Measurements from ENCODE around the gene BMP4. TPM values are rescaled to one million over a fixed set of nuclear protein-coding genes. Genes with fewer than 3 reads are reported as not detected.

BMP4 gene
- total and polyA plus RNA-seq, 11 donors, result 3.1 to 18.4 (median 5.8) TPM

DNA sequence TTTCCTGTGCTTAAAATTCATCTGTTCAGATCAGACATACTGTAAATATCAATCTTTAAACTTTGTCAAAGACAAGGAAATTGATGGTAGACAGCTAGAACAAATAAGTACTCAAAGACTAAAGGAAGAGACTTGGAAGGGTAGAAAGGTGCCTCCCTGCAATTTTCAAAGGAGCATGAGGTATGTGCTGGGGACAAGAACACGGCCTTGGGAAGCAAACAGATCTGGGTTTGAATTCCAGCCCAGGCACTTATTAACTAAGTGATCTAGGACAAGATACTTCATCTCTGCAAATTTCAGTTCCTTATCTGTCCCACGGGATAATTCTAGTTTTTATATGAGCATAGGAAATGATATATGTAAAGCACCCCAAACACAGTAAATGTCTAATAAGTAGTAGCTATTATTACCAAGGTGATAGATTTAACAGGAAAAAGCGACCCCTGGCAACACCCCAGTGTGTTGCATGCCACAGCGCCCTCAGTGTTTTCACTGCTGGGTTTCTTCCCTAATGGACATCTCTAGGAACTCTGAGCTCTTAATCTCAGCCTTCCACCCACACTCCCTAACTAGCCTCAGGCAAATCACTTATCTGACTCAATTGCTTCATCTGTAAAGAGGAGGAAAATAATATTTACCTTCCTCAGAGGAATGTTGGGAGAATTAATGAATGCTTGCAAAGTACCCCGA is 44.7 kb upstream of the BMP4 start:
- H3K4me1 ChIP-seq, result peaks cover 0 to 3% (median 0%) of the 10 kb centered on the region in 12 donors
- no peak overlapping the region for H3K27ac ChIP-seq
- intact Hi-C loops (cut with DNase I), result no loop called here
- no peak for DNase-seq
- TF ChIP-seq POLR2A (IDR thresholded peaks at IDR 0.05), result no peak
- TF ChIP-seq, protein P1, sequence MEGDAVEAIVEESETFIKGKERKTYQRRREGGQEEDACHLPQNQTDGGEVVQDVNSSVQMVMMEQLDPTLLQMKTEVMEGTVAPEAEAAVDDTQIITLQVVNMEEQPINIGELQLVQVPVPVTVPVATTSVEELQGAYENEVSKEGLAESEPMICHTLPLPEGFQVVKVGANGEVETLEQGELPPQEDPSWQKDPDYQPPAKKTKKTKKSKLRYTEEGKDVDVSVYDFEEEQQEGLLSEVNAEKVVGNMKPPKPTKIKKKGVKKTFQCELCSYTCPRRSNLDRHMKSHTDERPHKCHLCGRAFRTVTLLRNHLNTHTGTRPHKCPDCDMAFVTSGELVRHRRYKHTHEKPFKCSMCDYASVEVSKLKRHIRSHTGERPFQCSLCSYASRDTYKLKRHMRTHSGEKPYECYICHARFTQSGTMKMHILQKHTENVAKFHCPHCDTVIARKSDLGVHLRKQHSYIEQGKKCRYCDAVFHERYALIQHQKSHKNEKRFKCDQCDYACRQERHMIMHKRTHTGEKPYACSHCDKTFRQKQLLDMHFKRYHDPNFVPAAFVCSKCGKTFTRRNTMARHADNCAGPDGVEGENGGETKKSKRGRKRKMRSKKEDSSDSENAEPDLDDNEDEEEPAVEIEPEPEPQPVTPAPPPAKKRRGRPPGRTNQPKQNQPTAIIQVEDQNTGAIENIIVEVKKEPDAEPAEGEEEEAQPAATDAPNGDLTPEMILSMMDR (IDR thresholded peaks at IDR 0.05), result peak in 1 of 12 donors; percentile 16
- H3K36me3 ChIP-seq, result no peaks in the 10 kb centered on the region
- 70 to 77% (median 75%) methylated on average over 5 of the region's 5 CpGs for WGBS, 4 donors
- ATAC-seq, result no peak
- H3K27me3 ChIP-seq, result no peaks in the 10 kb centered on the region
- peaks cover 0 to 5% (median 0%) of the 10 kb centered on the region in 12 donors for H3K9me3 ChIP-seq
- H3K4me3 ChIP-seq, result no peak overlapping the region

DNA sequence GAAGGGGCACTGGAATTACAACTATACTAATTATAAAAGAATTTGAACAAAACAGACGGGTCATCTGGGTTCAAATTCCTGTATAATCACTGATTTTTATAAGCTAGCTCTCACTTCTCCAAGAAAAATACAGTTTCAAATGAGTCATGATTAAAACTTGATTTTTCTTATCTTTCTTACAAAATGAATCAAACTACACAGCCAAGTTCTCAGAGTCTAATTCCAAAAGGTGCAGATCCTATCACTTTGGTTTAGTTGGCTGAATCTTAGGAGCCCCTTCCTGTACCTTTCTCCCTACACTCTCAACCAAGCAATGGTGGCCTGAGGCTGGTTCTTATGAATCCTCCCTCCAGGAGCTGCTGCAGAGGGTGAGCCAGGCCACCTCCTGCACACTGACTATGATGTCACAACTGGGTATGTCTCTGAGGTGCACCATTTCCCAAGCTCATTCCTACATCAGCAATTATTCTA is 43.8 kb upstream of the BMP4 start:
- H3K4me1 ChIP-seq, result peaks cover 0 to 3% (median 0%) of the 10 kb centered on the region in 12 donors
- H3K36me3 ChIP-seq, result no peaks in the 10 kb centered on the region
- intact Hi-C loops (cut with DNase I), result no loop called here
- no peaks in the 10 kb centered on the region for H3K9me3 ChIP-seq
- no peak for TF ChIP-seq POLR2A (IDR thresholded peaks at IDR 0.05)
- TF ChIP-seq, protein P1 (IDR thresholded peaks at IDR 0.05), result no peak
- no peak overlapping the region for H3K4me3 ChIP-seq
- H3K27ac ChIP-seq, result no peak overlapping the region
- no peak for DNase-seq
- WGBS, 4 donors, result 82 to 88% (median 84%) methylated on average over 1 of the region's 1 CpG
- H3K27me3 ChIP-seq, result no peaks in the 10 kb centered on the region
- ATAC-seq, result no peak

DNA sequence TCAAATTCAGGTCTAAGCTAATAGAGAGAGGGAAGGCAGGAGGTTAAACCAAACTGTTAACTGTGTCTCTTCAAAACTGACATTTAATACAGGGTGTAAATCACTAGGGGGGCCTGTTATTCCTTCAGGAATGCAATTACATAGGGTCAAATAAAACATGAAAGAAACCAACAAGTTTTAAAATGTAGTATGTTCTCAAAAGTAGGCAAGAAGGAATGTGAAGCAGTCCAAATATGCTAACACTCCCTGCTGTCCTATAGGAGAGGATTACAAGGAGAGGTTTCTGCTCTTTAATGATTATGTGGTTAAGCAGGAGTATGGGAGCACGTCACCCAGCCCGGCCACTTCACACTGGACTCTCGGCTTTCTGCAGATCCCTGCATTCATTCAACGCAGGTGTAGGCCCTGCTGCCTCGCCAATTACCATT is 42.5 kb upstream of the BMP4 start:
- H3K27ac ChIP-seq, result no peak overlapping the region
- H3K27me3 ChIP-seq, result no peaks in the 10 kb centered on the region
- TF ChIP-seq, protein P1 (IDR thresholded peaks at IDR 0.05), result no peak
- TF ChIP-seq POLR2A (IDR thresholded peaks at IDR 0.05), result no peak
- ATAC-seq, result no peak
- DNase-seq, result no peak
- H3K4me1 ChIP-seq, result peaks cover 0 to 3% (median 0%) of the 10 kb centered on the region in 12 donors
- intact Hi-C loops (cut with DNase I), result no loop called here
- H3K9me3 ChIP-seq, result no peaks in the 10 kb centered on the region
- H3K36me3 ChIP-seq, result no peaks in the 10 kb centered on the region
- 58 to 74% (median 66%) methylated on average over 5 of the region's 5 CpGs for WGBS, 4 donors
- H3K4me3 ChIP-seq, result no peak overlapping the region

DNA sequence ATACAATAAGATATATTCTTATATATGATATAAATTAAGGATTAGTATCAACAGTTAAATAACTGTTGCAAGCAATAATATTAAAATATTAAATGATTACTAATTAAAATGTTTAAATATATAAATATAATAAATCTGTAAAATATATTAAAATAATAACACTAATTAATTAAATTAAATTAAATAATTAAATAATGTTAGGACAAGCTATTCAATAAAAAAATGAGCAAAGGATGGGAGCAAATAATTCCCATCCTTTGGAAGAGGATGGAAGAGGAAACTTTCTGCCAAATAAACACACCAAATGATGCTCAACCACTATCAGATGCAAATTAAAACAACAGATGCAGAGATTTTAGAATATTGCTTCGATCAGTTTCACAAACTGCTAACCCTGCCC is 39.4 kb upstream of the BMP4 start:
- no peak overlapping the region for H3K4me3 ChIP-seq
- ATAC-seq (no peak), DNase-seq (no peak)
- TF ChIP-seq, protein P1 (IDR thresholded peaks at IDR 0.05), result no peak
- TF ChIP-seq POLR2A (IDR thresholded peaks at IDR 0.05), result no peak
- WGBS, 4 donors, result 96 to 100% (median 98%) methylated on average over 1 of the region's 1 CpG
- H3K27ac ChIP-seq, result no peak overlapping the region
- no peaks in the 10 kb centered on the region for H3K27me3 ChIP-seq
- intact Hi-C loops (cut with DNase I), result no loop called here
- peaks cover 0 to 3% (median 0%) of the 10 kb centered on the region in 12 donors for H3K4me1 ChIP-seq
- H3K9me3 ChIP-seq, result no peaks in the 10 kb centered on the region
- H3K36me3 ChIP-seq, result no peaks in the 10 kb centered on the region
